ENCODE measurements around the gene PRPF31. TPM values are rescaled to one million over a fixed set of nuclear protein-coding genes. Genes with fewer than 3 reads are reported as not detected.

The PRPF31 gene
- total and polyA plus RNA-seq, 2 of the 4 experiments (the other 2 are of a cell fraction), result 65.4 to 66.1 TPM

- H3K9ac ChIP-seq (ENCODE audit: low read depth, low read length), result no peak overlapping the region
- dilution Hi-C loops (cut with HindIII; ENCODE audit: low sequenced_read_pairs, unreplicated experiment), result no loop called here
- H3K79me1 ChIP-seq (ENCODE audit: low read depth in 1 of 2, low read length in 2 of 2), result peaks cover 19 to 60% of the 10 kb centered on the region in 2 experiments
- in situ Hi-C loops (cut with MboI; ENCODE audit: low sequenced_read_pairs), result loop anchor here (25.0 kb wide), 1 partner anchor 1521 kb away; the partner anchor contains the start of gene U2AF2
- H3K56ac ChIP-seq (ENCODE audit: extremely low read depth, insufficient read depth, low read length), result no peak overlapping the region
- peaks cover 16% of the 10 kb centered on the region for H3K9me1 ChIP-seq (ENCODE audit: insufficient read depth, low read length)
- H4K91ac ChIP-seq (ENCODE audit: insufficient read depth, low read depth, low read length), result no peak overlapping the region
- H4K8ac ChIP-seq (ENCODE audit: low read depth in 2 of 2, low read length in 2 of 2), result no peak overlapping the region
- H4K20me1 ChIP-seq (ENCODE audit: insufficient read depth, low read length), result peaks cover 63% of the 10 kb centered on the region
- H3K4ac ChIP-seq (ENCODE audit: low read depth, low read length), result no peak overlapping the region
- H3K9me3 ChIP-seq (ENCODE audit: control insufficient read depth, insufficient read depth, low read length), result no peaks in the 10 kb centered on the region
- DNase-seq, result peak; percentile 29
- H2BK5ac ChIP-seq (ENCODE audit: low read depth, low read length, poor library complexity, severe bottlenecking), result no peak overlapping the region
- POLR2A ChIA-PET (ENCODE audit: unreplicated experiment), result no interaction called here
- H3K36me3 ChIP-seq (ENCODE audit: control insufficient read depth, insufficient read depth, low read length), result peaks cover 49% of the 10 kb centered on the region
- no TSS peak for BruUV-seq (replicated peaks)
- H3K4me3 ChIP-seq (ENCODE audit: insufficient read depth, low read depth, low read length), result no peak overlapping the region
- no CpG with 5 or more reads among the region's 3 CpGs for WGBS, 2 experiments (ENCODE audit: extremely low coverage in 2 of 2, insufficient read length in 1 of 2)
- H3K27ac ChIP-seq (ENCODE audit: insufficient read depth, low read length), result no peak overlapping the region
- no peak overlapping the region for H3K4me2 ChIP-seq (ENCODE audit: low read depth, low read length)
- H4K5ac ChIP-seq (ENCODE audit: low read depth, low read length), result no peak overlapping the region
- no peak for ATAC-seq (ENCODE audit: low read depth)
- H2AFZ ChIP-seq (replicated peaks; ENCODE audit: low read length, poor library complexity), result no peak overlapping the region
- H3K4me1 ChIP-seq (ENCODE audit: control insufficient read depth, insufficient read depth, low read length), result peaks cover 6% of the 10 kb centered on the region
- H3K27me3 ChIP-seq (ENCODE audit: control insufficient read depth, insufficient read depth, low read length), result no peaks in the 10 kb centered on the region
- H2BK20ac ChIP-seq (ENCODE audit: low read depth, low read length), result no peak overlapping the region
- no peak overlapping the region for H3K14ac ChIP-seq (replicated peaks; ENCODE audit: low read depth, low read length)
- H2BK15ac ChIP-seq (ENCODE audit: low read depth, low read length), result no peak overlapping the region
- no peak overlapping the region for H2AK9ac ChIP-seq (replicated peaks; ENCODE audit: low read depth, low read length, poor library complexity)
- H2AK5ac ChIP-seq (ENCODE audit: low read depth, low read length), result no peak overlapping the region
- H2BK120ac ChIP-seq (ENCODE audit: low read depth, low read length), result no peak overlapping the region
- intact Hi-C loops (cut with micrococcal nuclease), result no loop called here
- no peak overlapping the region for H3K18ac ChIP-seq (ENCODE audit: low read depth, low read length)
- no peak overlapping the region for H3K23ac ChIP-seq (ENCODE audit: low read depth, low read length)
- TF ChIP-seq MXI1 (IDR thresholded peaks at IDR 0.05; ENCODE audit: borderline replicate concordance, low read depth, low read length), result no peak
- no peak for TF ChIP-seq USF2 (IDR thresholded peaks at IDR 0.05; ENCODE audit: low read depth, low read length)
- TF ChIP-seq FOS (IDR thresholded peaks at IDR 0.05; ENCODE audit: low read depth, low read length), result no peak
- no peak for TF ChIP-seq RAD21 (IDR thresholded peaks at IDR 0.05; ENCODE audit: low read length)
- no peak for TF ChIP-seq CEBPB (IDR thresholded peaks at IDR 0.05; ENCODE audit: low read depth, low read length)
- TF ChIP-seq BHLHE40 (IDR thresholded peaks at IDR 0.05; ENCODE audit: low read depth, low read length), result no peak
- no peak for TF ChIP-seq POLR2A (IDR thresholded peaks at IDR 0.05; ENCODE audit: low read depth, low read length)
- TF ChIP-seq CTCF (conservative IDR thresholded peaks at IDR 0.05; ENCODE audit: low read depth, low read length), result no peak
- no peak for TF ChIP-seq MAZ (IDR thresholded peaks at IDR 0.05; ENCODE audit: borderline replicate concordance, low read depth, low read length)
- CTCF ChIA-PET, result no interaction called here
Observed at GRCh38 chr19:54141356-54141755, 25.8 kb downstream of the PRPF31 start.
